Neural cell (in vitro differentiated cells): Measurements from ENCODE around the gene FOXQ1.

ENCODE experiments used
- CTCF ChIP-seq: fragments of 450-650 bp; IDR thresholded peaks from 2 replicates; pipeline ENCODE4 v1.5.1; 2014; ENCODE audit warnings: antibody characterized with exemption, mild to moderate bottlenecking, moderate library complexity; ENCODE audit not compliant: poor library complexity, severe bottlenecking
- EP300 ChIP-seq: fragments of 450-650 bp; conservative IDR thresholded peaks from 2 replicates; pipeline ENCODE4 v1.6.1; 2014; ENCODE audit warnings: antibody characterized with exemption, mild to moderate bottlenecking, moderate library complexity; ENCODE audit not compliant: poor library complexity, severe bottlenecking
- POLR2AphosphoS5 ChIP-seq: IDR thresholded peaks from 2 replicates; pipeline ENCODE4 v1.6.1; 2012
- RAD21 ChIP-seq: fragments of 450-650 bp; conservative IDR thresholded peaks from 2 replicates; pipeline ENCODE4 v1.6.1; 2014; ENCODE audit warnings: antibody characterized with exemption, mild to moderate bottlenecking, moderate library complexity
- TAF1 ChIP-seq: IDR thresholded peaks from 2 replicates; pipeline ENCODE4 v1.6.1; 2012; ENCODE audit warnings: low read depth
- TF ChIP-seq, protein P1 (sequence below): IDR thresholded peaks from 2 replicates; pipeline ENCODE4 v1.6.1; 2012; ENCODE audit warnings: borderline replicate concordance

GRCh38 chr6:1316489-1316971, 4.6 kb downstream of the FOXQ1 start:
- TF ChIP-seq CTCF (no peak), RAD21 (no peak), POLR2AphosphoS5 (no peak), TAF1 (no peak), EP300 (no peak)
- TF ChIP-seq, protein P1, sequence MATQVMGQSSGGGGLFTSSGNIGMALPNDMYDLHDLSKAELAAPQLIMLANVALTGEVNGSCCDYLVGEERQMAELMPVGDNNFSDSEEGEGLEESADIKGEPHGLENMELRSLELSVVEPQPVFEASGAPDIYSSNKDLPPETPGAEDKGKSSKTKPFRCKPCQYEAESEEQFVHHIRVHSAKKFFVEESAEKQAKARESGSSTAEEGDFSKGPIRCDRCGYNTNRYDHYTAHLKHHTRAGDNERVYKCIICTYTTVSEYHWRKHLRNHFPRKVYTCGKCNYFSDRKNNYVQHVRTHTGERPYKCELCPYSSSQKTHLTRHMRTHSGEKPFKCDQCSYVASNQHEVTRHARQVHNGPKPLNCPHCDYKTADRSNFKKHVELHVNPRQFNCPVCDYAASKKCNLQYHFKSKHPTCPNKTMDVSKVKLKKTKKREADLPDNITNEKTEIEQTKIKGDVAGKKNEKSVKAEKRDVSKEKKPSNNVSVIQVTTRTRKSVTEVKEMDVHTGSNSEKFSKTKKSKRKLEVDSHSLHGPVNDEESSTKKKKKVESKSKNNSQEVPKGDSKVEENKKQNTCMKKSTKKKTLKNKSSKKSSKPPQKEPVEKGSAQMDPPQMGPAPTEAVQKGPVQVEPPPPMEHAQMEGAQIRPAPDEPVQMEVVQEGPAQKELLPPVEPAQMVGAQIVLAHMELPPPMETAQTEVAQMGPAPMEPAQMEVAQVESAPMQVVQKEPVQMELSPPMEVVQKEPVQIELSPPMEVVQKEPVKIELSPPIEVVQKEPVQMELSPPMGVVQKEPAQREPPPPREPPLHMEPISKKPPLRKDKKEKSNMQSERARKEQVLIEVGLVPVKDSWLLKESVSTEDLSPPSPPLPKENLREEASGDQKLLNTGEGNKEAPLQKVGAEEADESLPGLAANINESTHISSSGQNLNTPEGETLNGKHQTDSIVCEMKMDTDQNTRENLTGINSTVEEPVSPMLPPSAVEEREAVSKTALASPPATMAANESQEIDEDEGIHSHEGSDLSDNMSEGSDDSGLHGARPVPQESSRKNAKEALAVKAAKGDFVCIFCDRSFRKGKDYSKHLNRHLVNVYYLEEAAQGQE = no peak
